Measurements from ENCODE around the gene GADD45A.

GADD45A gene

DNA sequence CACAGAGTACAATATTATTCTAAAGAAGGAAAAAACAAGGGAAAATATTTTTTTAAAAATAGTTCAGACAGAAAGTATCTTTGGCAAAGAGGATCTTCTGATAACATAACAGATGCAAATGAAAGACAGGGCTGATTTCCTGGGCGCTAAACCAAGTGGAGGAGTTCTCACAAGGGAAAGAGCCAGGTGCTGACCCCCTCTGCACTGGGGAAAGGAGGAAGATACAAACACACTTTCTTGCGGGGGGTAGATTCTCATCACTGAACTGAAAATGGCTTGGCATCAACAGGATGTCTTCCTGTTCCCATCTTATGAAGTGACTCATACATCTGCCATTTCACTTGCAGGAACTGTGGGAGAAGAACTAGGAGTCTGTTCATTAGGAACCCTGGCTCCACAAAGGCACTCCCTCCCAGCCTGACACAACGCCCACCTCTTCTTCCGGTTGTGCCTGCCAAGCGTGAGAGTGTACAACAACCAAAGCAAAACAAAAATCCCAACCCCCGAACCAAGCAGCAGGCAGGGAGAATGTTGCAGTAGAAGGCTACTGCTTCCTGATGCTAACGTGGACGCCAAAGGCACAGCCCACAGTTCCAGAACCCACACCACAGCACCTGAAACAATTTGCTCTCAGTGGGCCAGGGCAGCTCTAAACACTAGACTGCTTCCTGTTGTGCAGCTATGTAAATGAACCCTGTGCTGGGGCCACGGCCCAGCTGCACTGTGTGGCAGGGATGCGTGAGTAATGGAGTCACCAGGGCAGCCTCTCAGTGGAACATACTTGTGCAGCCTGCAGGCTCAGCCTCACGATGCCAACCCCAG lies 51.0 kb downstream of the GADD45A start (continued):
- TF ChIP-seq, protein P1, sequence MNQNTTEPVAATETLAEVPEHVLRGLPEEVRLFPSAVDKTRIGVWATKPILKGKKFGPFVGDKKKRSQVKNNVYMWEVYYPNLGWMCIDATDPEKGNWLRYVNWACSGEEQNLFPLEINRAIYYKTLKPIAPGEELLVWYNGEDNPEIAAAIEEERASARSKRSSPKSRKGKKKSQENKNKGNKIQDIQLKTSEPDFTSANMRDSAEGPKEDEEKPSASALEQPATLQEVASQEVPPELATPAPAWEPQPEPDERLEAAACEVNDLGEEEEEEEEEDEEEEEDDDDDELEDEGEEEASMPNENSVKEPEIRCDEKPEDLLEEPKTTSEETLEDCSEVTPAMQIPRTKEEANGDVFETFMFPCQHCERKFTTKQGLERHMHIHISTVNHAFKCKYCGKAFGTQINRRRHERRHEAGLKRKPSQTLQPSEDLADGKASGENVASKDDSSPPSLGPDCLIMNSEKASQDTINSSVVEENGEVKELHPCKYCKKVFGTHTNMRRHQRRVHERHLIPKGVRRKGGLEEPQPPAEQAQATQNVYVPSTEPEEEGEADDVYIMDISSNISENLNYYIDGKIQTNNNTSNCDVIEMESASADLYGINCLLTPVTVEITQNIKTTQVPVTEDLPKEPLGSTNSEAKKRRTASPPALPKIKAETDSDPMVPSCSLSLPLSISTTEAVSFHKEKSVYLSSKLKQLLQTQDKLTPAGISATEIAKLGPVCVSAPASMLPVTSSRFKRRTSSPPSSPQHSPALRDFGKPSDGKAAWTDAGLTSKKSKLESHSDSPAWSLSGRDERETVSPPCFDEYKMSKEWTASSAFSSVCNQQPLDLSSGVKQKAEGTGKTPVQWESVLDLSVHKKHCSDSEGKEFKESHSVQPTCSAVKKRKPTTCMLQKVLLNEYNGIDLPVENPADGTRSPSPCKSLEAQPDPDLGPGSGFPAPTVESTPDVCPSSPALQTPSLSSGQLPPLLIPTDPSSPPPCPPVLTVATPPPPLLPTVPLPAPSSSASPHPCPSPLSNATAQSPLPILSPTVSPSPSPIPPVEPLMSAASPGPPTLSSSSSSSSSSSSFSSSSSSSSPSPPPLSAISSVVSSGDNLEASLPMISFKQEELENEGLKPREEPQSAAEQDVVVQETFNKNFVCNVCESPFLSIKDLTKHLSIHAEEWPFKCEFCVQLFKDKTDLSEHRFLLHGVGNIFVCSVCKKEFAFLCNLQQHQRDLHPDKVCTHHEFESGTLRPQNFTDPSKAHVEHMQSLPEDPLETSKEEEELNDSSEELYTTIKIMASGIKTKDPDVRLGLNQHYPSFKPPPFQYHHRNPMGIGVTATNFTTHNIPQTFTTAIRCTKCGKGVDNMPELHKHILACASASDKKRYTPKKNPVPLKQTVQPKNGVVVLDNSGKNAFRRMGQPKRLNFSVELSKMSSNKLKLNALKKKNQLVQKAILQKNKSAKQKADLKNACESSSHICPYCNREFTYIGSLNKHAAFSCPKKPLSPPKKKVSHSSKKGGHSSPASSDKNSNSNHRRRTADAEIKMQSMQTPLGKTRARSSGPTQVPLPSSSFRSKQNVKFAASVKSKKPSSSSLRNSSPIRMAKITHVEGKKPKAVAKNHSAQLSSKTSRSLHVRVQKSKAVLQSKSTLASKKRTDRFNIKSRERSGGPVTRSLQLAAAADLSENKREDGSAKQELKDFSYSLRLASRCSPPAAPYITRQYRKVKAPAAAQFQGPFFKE (tag by site-specific recombination; IDR thresholded peaks at IDR 0.05; ENCODE audit: borderline replicate concordance) = no peak
- TF ChIP-seq ZNF341 (tag by site-specific recombination; IDR thresholded peaks at IDR 0.05; ENCODE audit: low read depth) (no peak), GLIS1 (tag by site-specific recombination; IDR thresholded peaks at IDR 0.05) (no peak), ZNF2 (tag by site-specific recombination; IDR thresholded peaks at IDR 0.05) (peak; percentile 38; the same call in 1 of the 2 replicates), ZNF112 (tag by site-specific recombination; IDR thresholded peaks at IDR 0.05) (no peak), KLF1 (tag by site-specific recombination; IDR thresholded peaks at IDR 0.05) (0 out of 2 replicates have a peak, but pooled peaks have one; percentile 55), ZBTB17 (tag by site-specific recombination; IDR thresholded peaks at IDR 0.05) (peak; percentile 55; the same call in 1 of the 2 replicates), ZNF391 (tag by site-specific recombination; IDR thresholded peaks at IDR 0.05; ENCODE audit: borderline replicate concordance, low read depth) (no peak), ZNF311 (tag by site-specific recombination; IDR thresholded peaks at IDR 0.05; ENCODE audit: borderline replicate concordance) (no peak), GLI2 (tag by site-specific recombination; IDR thresholded peaks at IDR 0.05; ENCODE audit: borderline replicate concordance, low read depth) (no peak), ZNF549 (tag by site-specific recombination; IDR thresholded peaks at IDR 0.05) (no peak), ZNF623 (tag by site-specific recombination; IDR thresholded peaks at IDR 0.05) (no peak), ZNF175 (tag by site-specific recombination; IDR thresholded peaks at IDR 0.05) (no peak), ZNF530 (tag by site-specific recombination; IDR thresholded peaks at IDR 0.05; ENCODE audit: low read depth) (no peak), ZNF843 (tag by site-specific recombination; IDR thresholded peaks at IDR 0.05) (no peak), ZNF121 (tag by site-specific recombination; IDR thresholded peaks at IDR 0.05) (no peak), ZNF837 (tag by site-specific recombination; IDR thresholded peaks at IDR 0.05) (no peak), WT1 (tag by site-specific recombination; IDR thresholded peaks at IDR 0.05) (no peak)
- TF ChIP-seq, protein P2, sequence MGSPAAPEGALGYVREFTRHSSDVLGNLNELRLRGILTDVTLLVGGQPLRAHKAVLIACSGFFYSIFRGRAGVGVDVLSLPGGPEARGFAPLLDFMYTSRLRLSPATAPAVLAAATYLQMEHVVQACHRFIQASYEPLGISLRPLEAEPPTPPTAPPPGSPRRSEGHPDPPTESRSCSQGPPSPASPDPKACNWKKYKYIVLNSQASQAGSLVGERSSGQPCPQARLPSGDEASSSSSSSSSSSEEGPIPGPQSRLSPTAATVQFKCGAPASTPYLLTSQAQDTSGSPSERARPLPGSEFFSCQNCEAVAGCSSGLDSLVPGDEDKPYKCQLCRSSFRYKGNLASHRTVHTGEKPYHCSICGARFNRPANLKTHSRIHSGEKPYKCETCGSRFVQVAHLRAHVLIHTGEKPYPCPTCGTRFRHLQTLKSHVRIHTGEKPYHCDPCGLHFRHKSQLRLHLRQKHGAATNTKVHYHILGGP (tag by site-specific recombination; IDR thresholded peaks at IDR 0.05) = no peak
- TF ChIP-seq, protein P3, sequence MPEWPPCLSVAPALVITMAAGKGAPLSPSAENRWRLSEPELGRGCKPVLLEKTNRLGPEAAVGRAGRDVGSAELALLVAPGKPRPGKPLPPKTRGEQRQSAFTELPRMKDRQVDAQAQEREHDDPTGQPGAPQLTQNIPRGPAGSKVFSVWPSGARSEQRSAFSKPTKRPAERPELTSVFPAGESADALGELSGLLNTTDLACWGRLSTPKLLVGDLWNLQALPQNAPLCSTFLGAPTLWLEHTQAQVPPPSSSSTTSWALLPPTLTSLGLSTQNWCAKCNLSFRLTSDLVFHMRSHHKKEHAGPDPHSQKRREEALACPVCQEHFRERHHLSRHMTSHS (tag by site-specific recombination; IDR thresholded peaks at IDR 0.05) = no peak
